ENCODE data around the gene ASL.

Gene ASL

GRCh38 chr7:66082083-66082482, 6.5 kb downstream of the ASL start:
- TF ChIP-seq CTCF (IDR thresholded peaks at IDR 0.05; ENCODE audit: low read depth, low read length) = no peak
- no peak for DNase-seq (ENCODE audit: extremely low read depth, low read depth)

GRCh38 chr7:66082886-66083415, 7.3 kb downstream of the ASL start:
- TF ChIP-seq CTCF (IDR thresholded peaks at IDR 0.05; ENCODE audit: low read depth, low read length) = no peak
- DNase-seq (ENCODE audit: extremely low read depth, low read depth) = no peak

GRCh38 chr7:66083677-66084076, 8.1 kb downstream of the ASL start:
- no peak for DNase-seq (ENCODE audit: extremely low read depth, low read depth)
- no peak for TF ChIP-seq CTCF (IDR thresholded peaks at IDR 0.05; ENCODE audit: low read depth, low read length)

GRCh38 chr7:66088861-66089838, 13.5 kb downstream of the ASL start:
- DNase-seq (ENCODE audit: extremely low read depth, low read depth) = no peak
- TF ChIP-seq CTCF (IDR thresholded peaks at IDR 0.05; ENCODE audit: low read depth, low read length) = no peak

GRCh38 chr7:66092654-66093053, 17.0 kb downstream of the ASL start:
- no peak for TF ChIP-seq CTCF (IDR thresholded peaks at IDR 0.05; ENCODE audit: low read depth, low read length)
- DNase-seq (ENCODE audit: extremely low read depth, low read depth) = no peak

- TF ChIP-seq CTCF (IDR thresholded peaks at IDR 0.05; ENCODE audit: low read depth, low read length) = no peak
- DNase-seq (ENCODE audit: extremely low read depth, low read depth) = no peak
Measured at GRCh38 chr7:66095010-66095409, 19.4 kb downstream of the ASL start.

- TF ChIP-seq CTCF (IDR thresholded peaks at IDR 0.05; ENCODE audit: low read depth, low read length) = no peak
- DNase-seq (ENCODE audit: extremely low read depth, low read depth) = no peak
Measured at GRCh38 chr7:66099232-66099550, 23.6 kb downstream of the ASL start.

Data from AG09319 (cell line).